H9 (cell line): ENCODE results near the gene ELAVL1. TPM values are rescaled to one million over a fixed set of nuclear protein-coding genes. Genes with fewer than 3 reads are reported as not detected.
"Not testable (repeated sequence)": the region's sequence is repeated elsewhere in the genome, so short reads cannot be mapped to it uniquely, and the experiment has no call there.

ENCODE experiments used
- DNase-seq: peaks from one replicate; pipeline ENCODE4 v3.0.0-alpha.2; 2017
- H2AFZ ChIP-seq: one replicate; pipeline ENCODE4 v1.6.1; 2013; ENCODE audit warnings: mild to moderate bottlenecking, low read length, control low read depth, moderate library complexity
- H2AK5ac ChIP-seq: 2 replicates; pipeline ENCODE4 v1.6.1; 2013; ENCODE audit warnings: low read length, control low read depth, mixed read lengths; ENCODE audit not compliant: insufficient read length
- H2BK120ac ChIP-seq: one replicate; pipeline ENCODE4 v1.6.1; 2013; ENCODE audit warnings: low read depth, mild to moderate bottlenecking, low read length, control low read depth, inconsistent platforms; ENCODE audit not compliant: poor library complexity, severe bottlenecking
- H2BK12ac ChIP-seq: 2 replicates; pipeline ENCODE4 v1.6.1; 2013; ENCODE audit warnings: low read length, control low read depth, mixed read lengths, low read depth; ENCODE audit not compliant: insufficient read length
- H2BK15ac ChIP-seq: 2 replicates; pipeline ENCODE4 v1.6.1; 2013; ENCODE audit warnings: low read depth, low read length, control low read depth
- H2BK20ac ChIP-seq: one replicate; pipeline ENCODE4 v1.6.1; 2013; ENCODE audit warnings: low read depth, mild to moderate bottlenecking, low read length, control low read depth, inconsistent platforms; ENCODE audit not compliant: poor library complexity, severe bottlenecking
- H2BK5ac ChIP-seq: 2 replicates; pipeline ENCODE4 v1.6.1; 2013; ENCODE audit warnings: low read length, control low read depth, mixed read lengths; ENCODE audit not compliant: insufficient read length
- H3K14ac ChIP-seq: 2 replicates; pipeline ENCODE4 v1.6.1; 2013; ENCODE audit warnings: low read length, control low read depth; ENCODE audit not compliant: insufficient read depth
- H3K18ac ChIP-seq: 2 replicates; pipeline ENCODE4 v1.6.1; 2013; ENCODE audit warnings: low read depth, mild to moderate bottlenecking, mixed read lengths, low read length, control low read depth; ENCODE audit not compliant: insufficient read length
- H3K23ac ChIP-seq: 2 replicates; pipeline ENCODE4 v1.6.1; 2013; ENCODE audit warnings: low read length, control low read depth, mixed read lengths, low read depth; ENCODE audit not compliant: insufficient read length
- H3K23me2 ChIP-seq: 2 replicates; pipeline ENCODE4 v1.6.1; 2013; ENCODE audit warnings: low read depth, mild to moderate bottlenecking, mixed read lengths, low read length, control low read depth; ENCODE audit not compliant: insufficient read length, poor library complexity, severe bottlenecking
- H3K27ac ChIP-seq: 2 replicates; pipeline ENCODE4 v1.5.1; 2013; ENCODE audit warnings: low read length, control low read depth, mixed read lengths, low read depth; ENCODE audit not compliant: insufficient read length
- H3K27me3 ChIP-seq: 2 replicates; pipeline ENCODE4 v1.6.1; 2013; ENCODE audit warnings: low read length, control low read depth, inconsistent platforms; ENCODE audit not compliant: insufficient read depth
- H3K4ac ChIP-seq: 2 replicates; pipeline ENCODE4 v1.6.1; 2013; ENCODE audit warnings: low read depth, mild to moderate bottlenecking, control low read depth, inconsistent platforms, low read length, moderate library complexity
- H3K4me1 ChIP-seq: 2 replicates; pipeline ENCODE4 v1.6.1; 2013; ENCODE audit warnings: low read length, control low read depth, inconsistent platforms; ENCODE audit not compliant: insufficient read depth
- H3K4me2 ChIP-seq: 2 replicates; pipeline ENCODE4 v1.6.1; 2013; ENCODE audit warnings: low read length, control low read depth, mixed read lengths; ENCODE audit not compliant: insufficient read length, insufficient read depth
- H3K56ac ChIP-seq: 2 replicates; pipeline ENCODE4 v1.6.1; 2013; ENCODE audit warnings: low read depth, mild to moderate bottlenecking, mixed read lengths, low read length, control low read depth; ENCODE audit not compliant: insufficient read length
- H3K79me1 ChIP-seq: 2 replicates; pipeline ENCODE4 v1.6.1; 2013; ENCODE audit warnings: low read depth, mild to moderate bottlenecking, moderate library complexity, low read length, control low read depth, inconsistent platforms; ENCODE audit not compliant: insufficient read depth, poor library complexity, severe bottlenecking
- H3K79me2 ChIP-seq: 2 replicates; pipeline ENCODE4 v1.6.1; 2013; ENCODE audit warnings: low read length, control low read depth, inconsistent platforms; ENCODE audit not compliant: insufficient read depth
- H3K9ac ChIP-seq: 2 replicates; pipeline ENCODE4 v1.6.1; 2013; ENCODE audit warnings: low read length, control low read depth, mixed read lengths; ENCODE audit not compliant: insufficient read length; ENCODE audit errors: extremely low read depth
- H3K9me3 ChIP-seq: one replicate; pipeline ENCODE4 v1.6.1; 2013; ENCODE audit warnings: low read depth, low read length, inconsistent platforms; ENCODE audit not compliant: control insufficient read depth
- H3T11ph ChIP-seq: one replicate; pipeline ENCODE4 v1.6.1; 2013; ENCODE audit warnings: mild to moderate bottlenecking, low read length, control low read depth, inconsistent platforms
- H4K20me1 ChIP-seq: one replicate; pipeline ENCODE4 v1.6.1; 2013; ENCODE audit not compliant: control insufficient read depth, insufficient read length, insufficient read depth
- H4K5ac ChIP-seq: 2 replicates; pipeline ENCODE4 v1.6.1; 2013; ENCODE audit warnings: low read depth, mild to moderate bottlenecking, mixed read lengths, low read length, control low read depth; ENCODE audit not compliant: insufficient read length
- H4K8ac ChIP-seq: replicated peaks from 2 replicates; pipeline ENCODE4 v1.6.1; 2013; ENCODE audit warnings: low read length, control low read depth, mixed read lengths, low read depth; ENCODE audit not compliant: insufficient read length
- H4K91ac ChIP-seq: 2 replicates; pipeline ENCODE4 v1.6.1; 2013; ENCODE audit warnings: low read depth, mild to moderate bottlenecking, moderate library complexity, mixed read lengths, low read length, control low read depth; ENCODE audit not compliant: insufficient read length
- H3K27ac Mint-ChIP-seq, 3 experiments: 2 replicates in 2 of 3; 3 replicates in 1 of 3; pipeline ENCODE4 v1.8.0; 2020 to 2021; ENCODE audit warnings: mixed read lengths in 3 of 3, mild to moderate bottlenecking in 1 of 3, moderate library complexity in 1 of 3
- H3K27me3 Mint-ChIP-seq: 2 replicates; pipeline ENCODE4 v1.8.0; 2021; ENCODE audit warnings: low read depth, mild to moderate bottlenecking, moderate library complexity, mixed read lengths
- H3K36me3 Mint-ChIP-seq, 3 experiments: 2 replicates in 2 of 3; 3 replicates in 1 of 3; pipeline ENCODE4 v1.8.0; 2020 to 2021; ENCODE audit warnings: low read depth in 3 of 3, mixed read lengths in 3 of 3; ENCODE audit not compliant: insufficient read depth in 1 of 3
- H3K4me1 Mint-ChIP-seq, 2 experiments: 2 replicates each; pipeline ENCODE4 v1.8.0; 2020; ENCODE audit warnings: mixed read lengths in 2 of 2
- H3K4me3 Mint-ChIP-seq, 2 experiments: 2 replicates in 1 of 2; 3 replicates in 1 of 2; pipeline ENCODE4 v1.8.0; 2020 to 2021; ENCODE audit warnings: mild to moderate bottlenecking in 2 of 2, mixed read lengths in 2 of 2, moderate library complexity in 1 of 2
- H3K9me3 Mint-ChIP-seq, 2 experiments: 2 replicates in 1 of 2; 3 replicates in 1 of 2; pipeline ENCODE4 v1.8.0; 2020; ENCODE audit warnings: mild to moderate bottlenecking in 2 of 2, mixed read lengths in 2 of 2, moderate library complexity in 1 of 2
- CTCF ChIP-seq: fragments of 200-600 bp; sonication (generic); conservative IDR thresholded peaks from 3 replicates; pipeline ENCODE4 v1.8.0; 2021; ENCODE audit warnings: antibody characterized with exemption, mild to moderate bottlenecking
- WGBS: extraction: QIAGEN DNeasy Blood & Tissue Kit; methylation state at CpG from one replicate; pipeline ENCODE4 v1.1.7; 2013; ENCODE audit warnings: missing lambda C conversion rate, low lambda C conversion rate, mixed read lengths; ENCODE audit not compliant: insufficient read length; ENCODE audit errors: extremely low coverage; 5-methylcytosine and 5-hydroxymethylcytosine counted together
- total RNA-seq: library from RNA; stranded (reverse); gene quantifications from 2 replicates; pipeline ENCODE4 v1.2.1, GENCODE V29; 2021

Gene ELAVL1
- total RNA-seq, 1 experiment from 2014 or later, result 149 TPM

- H3K4me3 Mint-ChIP-seq, result no peak overlapping the region; a peak in 1 of 5 replicates
- no peak for DNase-seq
Observed at GRCh38 chr19:7930765-7931164, 74.7 kb downstream of the ELAVL1 start.

GRCh38 chr19:7930030-7930429 is 75.4 kb downstream of the ELAVL1 start:
- not testable (repeated sequence) for H3K79me1 ChIP-seq, H3K27ac Mint-ChIP-seq, H4K91ac ChIP-seq, H2BK120ac ChIP-seq, H3T11ph ChIP-seq, DNase-seq, H2AFZ ChIP-seq, H2BK20ac ChIP-seq, H3K4me3 Mint-ChIP-seq, H3K18ac ChIP-seq, H3K56ac ChIP-seq, H2AK5ac ChIP-seq, H3K23ac ChIP-seq, H3K4me1 Mint-ChIP-seq, H4K8ac ChIP-seq, H3K4me1 ChIP-seq, H3K9ac ChIP-seq, H2BK15ac ChIP-seq, H3K27me3 ChIP-seq, H3K4me2 ChIP-seq, H3K27ac ChIP-seq, H3K27me3 Mint-ChIP-seq, H3K4ac ChIP-seq, H3K9me3 Mint-ChIP-seq, H4K20me1 ChIP-seq, H3K9me3 ChIP-seq, H2BK5ac ChIP-seq, H4K5ac ChIP-seq, H3K23me2 ChIP-seq, H3K14ac ChIP-seq, H3K79me2 ChIP-seq, H2BK12ac ChIP-seq
- WGBS, result no CpG with 5 or more reads among the region's 11 CpGs
- H3K36me3 Mint-ChIP-seq, result peaks cover 13 to 58% (median 38%) of the 10 kb centered on the region in 3 experiments; a peak in 6 of 7 replicates

More at GRCh38 chr19:7930765-7931164, 74.7 kb downstream of the ELAVL1 start:
- no peak overlapping the region for H3K18ac ChIP-seq
- H2AFZ ChIP-seq, result no peak overlapping the region
- no peak overlapping the region for H2BK15ac ChIP-seq
- no peak overlapping the region for H4K91ac ChIP-seq
- H3K4me1 Mint-ChIP-seq, result peaks cover 4 to 9% of the 10 kb centered on the region in 2 experiments
- H3K56ac ChIP-seq, result no peak overlapping the region
- H3K4me1 ChIP-seq, result 0 out of 2 replicates have a peak, but pooled peaks cover 4% of the 10 kb centered on the region
- no peaks in the 10 kb centered on the region for H3K23me2 ChIP-seq
- no peak for TF ChIP-seq CTCF
- no peaks in the 10 kb centered on the region for H3K9me3 Mint-ChIP-seq
- WGBS, result no CpG with 5 or more reads among the region's 7 CpGs
- no peak overlapping the region for H4K5ac ChIP-seq
- H3K36me3 Mint-ChIP-seq, result peaks cover 18 to 65% (median 45%) of the 10 kb centered on the region in 3 experiments; a peak in 6 of 7 replicates
- H3T11ph ChIP-seq, result no peak overlapping the region
- no peaks in the 10 kb centered on the region for H4K20me1 ChIP-seq
- no peaks in the 10 kb centered on the region for H3K27me3 Mint-ChIP-seq
- H2BK5ac ChIP-seq, result no peak overlapping the region
- H3K27ac Mint-ChIP-seq, result no peak overlapping the region
- H4K8ac ChIP-seq, result no peak overlapping the region
- no peak overlapping the region for H3K23ac ChIP-seq
- no peaks in the 10 kb centered on the region for H3K9me3 ChIP-seq
- H3K4ac ChIP-seq, result no peak overlapping the region
- H3K79me2 ChIP-seq, result no peaks in the 10 kb centered on the region
- no peak overlapping the region for H2BK120ac ChIP-seq
- no peak overlapping the region for H2BK20ac ChIP-seq
- H2BK12ac ChIP-seq, result no peak overlapping the region
- H3K9ac ChIP-seq, result no peak overlapping the region
- H3K14ac ChIP-seq, result no peak overlapping the region
- no peak overlapping the region for H3K27ac ChIP-seq
- no peaks in the 10 kb centered on the region for H3K79me1 ChIP-seq
- no peaks in the 10 kb centered on the region for H3K27me3 ChIP-seq
- H2AK5ac ChIP-seq, result no peak overlapping the region
- H3K4me2 ChIP-seq, result no peak overlapping the region
